GM13977 (cell line): ENCODE data around the gene CXCL3.

ENCODE experiments used
- DNase-seq: peaks from one replicate; pipeline ENCODE4 v3.0.0; 2012; ENCODE audit warnings: low spot score
- in situ Hi-C: fragments of 300-500 bp; cut with MboI; formaldehyde crosslinking; loops from one replicate; pipeline ENCODE4 v1.12.0; 2022; ENCODE audit warnings: low sequenced_read_pairs, low pct_unique_long_range_greater_than_20kb, mixed read lengths, inconsistent platforms; ENCODE audit not compliant: unreplicated experiment
- TF ChIP-seq, protein P1 (sequence below): IDR thresholded peaks from 2 replicates; pipeline ENCODE4 v1.5.1; 2012; ENCODE audit warnings: mild to moderate bottlenecking, control low read depth; ENCODE audit not compliant: insufficient read depth; ENCODE audit errors: extremely low read depth, missing control alignments

CXCL3 gene

GRCh38 chr4:74042681-74043080, 4.2 kb upstream of the CXCL3 start:
- TF ChIP-seq, protein P1, sequence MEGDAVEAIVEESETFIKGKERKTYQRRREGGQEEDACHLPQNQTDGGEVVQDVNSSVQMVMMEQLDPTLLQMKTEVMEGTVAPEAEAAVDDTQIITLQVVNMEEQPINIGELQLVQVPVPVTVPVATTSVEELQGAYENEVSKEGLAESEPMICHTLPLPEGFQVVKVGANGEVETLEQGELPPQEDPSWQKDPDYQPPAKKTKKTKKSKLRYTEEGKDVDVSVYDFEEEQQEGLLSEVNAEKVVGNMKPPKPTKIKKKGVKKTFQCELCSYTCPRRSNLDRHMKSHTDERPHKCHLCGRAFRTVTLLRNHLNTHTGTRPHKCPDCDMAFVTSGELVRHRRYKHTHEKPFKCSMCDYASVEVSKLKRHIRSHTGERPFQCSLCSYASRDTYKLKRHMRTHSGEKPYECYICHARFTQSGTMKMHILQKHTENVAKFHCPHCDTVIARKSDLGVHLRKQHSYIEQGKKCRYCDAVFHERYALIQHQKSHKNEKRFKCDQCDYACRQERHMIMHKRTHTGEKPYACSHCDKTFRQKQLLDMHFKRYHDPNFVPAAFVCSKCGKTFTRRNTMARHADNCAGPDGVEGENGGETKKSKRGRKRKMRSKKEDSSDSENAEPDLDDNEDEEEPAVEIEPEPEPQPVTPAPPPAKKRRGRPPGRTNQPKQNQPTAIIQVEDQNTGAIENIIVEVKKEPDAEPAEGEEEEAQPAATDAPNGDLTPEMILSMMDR = no peak
- DNase-seq = no peak
- in situ Hi-C loops = no loop called here

DNA sequence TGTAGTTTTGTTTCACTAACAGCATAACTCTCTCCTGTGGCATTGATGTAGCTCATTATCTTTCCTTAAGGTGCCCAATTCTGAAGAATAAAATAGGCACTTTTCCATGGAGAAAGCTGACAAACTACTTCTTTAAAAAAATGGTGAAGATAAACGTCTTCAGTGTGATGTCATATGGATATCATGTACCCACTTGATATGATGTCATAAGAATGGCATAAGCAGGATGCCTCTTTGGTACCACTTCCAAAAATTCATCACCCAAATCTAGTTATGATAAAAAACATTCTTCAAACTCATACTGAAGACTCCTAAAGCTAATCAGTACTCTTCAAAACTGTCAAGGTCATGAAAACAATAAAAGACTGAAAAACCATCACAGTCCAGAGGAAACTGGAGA, 2.9 kb upstream of the CXCL3 start:
- DNase-seq = no peak
- in situ Hi-C loops = no loop called here

DNA sequence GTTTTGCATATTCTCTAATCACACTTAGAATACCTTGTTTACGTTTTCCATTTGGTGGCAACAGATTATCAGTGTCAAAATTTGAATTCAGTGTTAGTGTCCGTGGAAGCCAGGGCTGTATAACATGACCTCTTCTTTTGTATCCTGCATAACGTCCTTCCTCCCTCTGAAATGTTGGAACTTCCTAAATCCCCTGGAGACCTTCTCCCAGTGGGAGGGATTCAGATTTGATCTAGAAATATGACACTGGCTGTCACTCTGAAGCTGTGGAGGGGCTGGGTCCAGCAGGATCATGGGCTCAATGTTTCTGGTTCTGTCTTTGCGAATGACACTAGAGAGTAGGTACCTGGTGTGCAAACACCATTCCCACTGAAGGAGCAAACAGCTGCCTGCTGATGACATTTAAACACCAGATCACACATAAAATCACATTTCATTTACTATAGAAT, 850 bp upstream of the CXCL3 start:
- DNase-seq = no peak

More for the DNA sequence above, 2.9 kb upstream of the CXCL3 start:
- TF ChIP-seq, protein P1 = no peak

DNA sequence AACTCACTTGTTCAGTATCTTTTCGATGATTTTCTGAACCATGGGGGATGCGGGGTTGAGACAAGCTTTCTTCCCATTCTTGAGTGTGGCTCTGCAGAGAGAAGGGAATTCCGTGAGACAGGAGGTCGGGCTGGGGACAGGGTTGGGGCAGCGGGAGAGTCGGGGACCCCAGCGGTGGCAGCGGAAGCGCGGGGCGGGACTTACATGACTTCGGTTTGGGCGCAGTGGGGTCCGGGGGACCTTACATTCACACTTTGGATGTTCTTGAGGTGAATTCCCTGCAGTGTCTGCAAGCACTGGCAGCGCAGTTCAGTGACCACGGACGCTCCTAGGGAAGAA, 434 bp downstream of the CXCL3 start:
- in situ Hi-C loops = no loop called here
- DNase-seq = no peak
- TF ChIP-seq, protein P1 = no peak

More for the DNA sequence above, 850 bp upstream of the CXCL3 start:
- in situ Hi-C loops = no loop called here
- TF ChIP-seq, protein P1 = no peak

- in situ Hi-C loops = no loop called here
These were observed 1.2 kb downstream of the CXCL3 start for GRCh38 chr4:74037076-74037955.

GRCh38 chr4:74033739-74034138, 4.8 kb downstream of the CXCL3 start:
- in situ Hi-C loops = no loop called here
- TF ChIP-seq, protein P1 = no peak
- no peak for DNase-seq

More at GRCh38 chr4:74037076-74037955, 1.2 kb downstream of the CXCL3 start:
- TF ChIP-seq, protein P1 = no peak
- no peak for DNase-seq
